ENCODE results near the gene HLA-DQB2. TPM values are rescaled to one million over a fixed set of nuclear protein-coding genes. Genes with fewer than 3 reads are reported as not detected.
A peak's percentile ranks its signal among the peaks of the same experiment; 100 is the strongest.

The HLA-DQB2 gene
- total and polyA plus RNA-seq, 9 of the 15 experiments (the other 6 are each of a cell fraction or from before 2014, with no cell fraction given), result not detected

GRCh38 chr6:32796848-32797776 lies 33.8 kb upstream of the HLA-DQB2 start (continued):
- TF ChIP-seq THRB (CRISPR knock-in tag; conservative IDR thresholded peaks at IDR 0.05) (peak; percentile 68; the same call in 1 of the 2 replicates), SMC3 (conservative IDR thresholded peaks at IDR 0.05; ENCODE audit: insufficient read depth, low read depth, low read length) (peak; percentile 69), XRCC3 (IDR thresholded peaks at IDR 0.05) (no peak), BCL6 (CRISPR knock-in tag; IDR thresholded peaks at IDR 0.05) (no peak), CREM (IDR thresholded peaks at IDR 0.05; ENCODE audit: low read depth) (no peak), RB1 (IDR thresholded peaks at IDR 0.05; ENCODE audit: low read depth) (peak; percentile 59; the same call in 1 of the 2 replicates), JUNB (CRISPR knock-in tag; conservative IDR thresholded peaks at IDR 0.05) (no peak), POLR2AphosphoS2 (IDR thresholded peaks at IDR 0.05; ENCODE audit: low read length) (no peak), TAF9B (IDR thresholded peaks at IDR 0.05; ENCODE audit: partially characterized antibody) (no peak), CEBPB (tag; IDR thresholded peaks at IDR 0.05) (peak; percentile 97), YY1 (IDR thresholded peaks at IDR 0.05; ENCODE audit: borderline replicate concordance in 1 of 3, control insufficient read depth in 1 of 3, extremely low read depth in 1 of 3, insufficient read depth in 3 of 3, insufficient read length in 1 of 3, insufficient replicate concordance in 2 of 3, low read depth in 1 of 3, low read length in 2 of 3) (peak in 1 of 3 experiments; percentile 18), PHF21A (IDR thresholded peaks at IDR 0.05; ENCODE audit: borderline replicate concordance, low read depth) (no peak), SRSF9 (IDR thresholded peaks at IDR 0.05; ENCODE audit: borderline replicate concordance, low read depth, low read length) (no peak), NFYB (IDR thresholded peaks at IDR 0.05; ENCODE audit: extremely low read depth, insufficient read length) (no peak), SIX5 (IDR thresholded peaks at IDR 0.05; ENCODE audit: borderline replicate concordance in 1 of 2, insufficient read depth in 1 of 2, low read depth in 1 of 2, low read length in 2 of 2) (no peak), EP300 (IDR thresholded peaks at IDR 0.05; ENCODE audit: low read length) (no peak), STAG1 (CRISPR knock-in tag; IDR thresholded peaks at IDR 0.05; ENCODE audit: borderline replicate concordance) (peak; percentile 59; the same call in 1 of the 2 replicates), TAL1 (IDR thresholded peaks at IDR 0.05) (no peak), GTF2A2 (tag; IDR thresholded peaks at IDR 0.05) (no peak), ZNF133 (CRISPR knock-in tag; IDR thresholded peaks at IDR 0.05) (no peak), DEAF1 (CRISPR knock-in tag; IDR thresholded peaks at IDR 0.05) (peak; percentile 60), RBM14 (IDR thresholded peaks at IDR 0.05; ENCODE audit: borderline replicate concordance, insufficient read depth, low read depth, low read length) (no peak), DPF2 (IDR thresholded peaks at IDR 0.05) (no peak), NFE2L1 (tag; IDR thresholded peaks at IDR 0.05; ENCODE audit: borderline replicate concordance, low read depth) (no peak)
